PC-3 (cell line): Measurements from ENCODE around the gene SLC7A1. TPM values are rescaled to one million over a fixed set of nuclear protein-coding genes. Genes with fewer than 3 reads are reported as not detected.

ENCODE experiments used
- ATAC-seq: fragments of 200-7000 bp; cut with Tn5 transposase; 2 replicates; pipeline ENCODE4 v1.9.1; 2020; ENCODE audit warnings: mild to moderate bottlenecking, moderate library complexity
- BruUV-seq: library from RNA; stranded (reverse); fragments of 400-500 nt; replicated peaks from 2 replicates; lab custom pipeline; 2021; lab: Mats Ljungman, UMichigan
- CTCF ChIA-PET: fragments of 300-600 bp; sonication (Branson Sonifier 250); formaldehyde crosslinking; loops from one replicate; lab custom pipeline; 2022; ENCODE audit warnings: antibody characterized with exemption; lab: Charles Lee
- POLR2A ChIA-PET: fragments of 300-600 bp; sonication (Branson Sonifier 250); formaldehyde crosslinking; loops from one replicate; lab custom pipeline; 2022; ENCODE audit warnings: antibody characterized with exemption; ENCODE audit not compliant: unreplicated experiment; lab: Charles Lee
- DNase-seq: peaks from one replicate; pipeline ENCODE4 v3.0.0-alpha.2; 2015
- H2AFZ ChIP-seq: fragments of 300-600 bp; sonication (generic); 2 replicates; pipeline ENCODE4 v1.6.0; 2016; ENCODE audit warnings: antibody characterized with exemption, low read length
- H3F3A ChIP-seq: fragments of 300-600 bp; sonication (generic); one replicate; pipeline ENCODE4 v1.6.0; 2017; ENCODE audit warnings: antibody characterized with exemption, low read length, control low read depth, mild to moderate bottlenecking; ENCODE audit not compliant: unreplicated experiment
- H3K27ac ChIP-seq: fragments of 300-600 bp; sonication (generic); 2 replicates; pipeline ENCODE4 v1.5.1; 2016; ENCODE audit warnings: mild to moderate bottlenecking, low read length
- H3K27me3 ChIP-seq: fragments of 300-600 bp; sonication (generic); 2 replicates; pipeline ENCODE4 v1.6.1; 2016; ENCODE audit warnings: low read length, mixed read lengths
- H3K36me3 ChIP-seq: fragments of 300-600 bp; sonication (generic); 2 replicates; pipeline ENCODE4 v1.6.1; 2016; ENCODE audit warnings: low read depth, mixed run types, low read length, mixed read lengths
- H3K4me1 ChIP-seq: fragments of 300-600 bp; sonication (generic); 2 replicates; pipeline ENCODE4 v1.5.1; 2016; ENCODE audit warnings: low read length; ENCODE audit not compliant: insufficient read depth
- H3K4me2 ChIP-seq: fragments of 300-600 bp; sonication (generic); 2 replicates; pipeline ENCODE4 v1.6.0; 2016; ENCODE audit warnings: low read length
- H3K4me3 ChIP-seq: fragments of 300-600 bp; sonication (generic); 2 replicates; pipeline ENCODE4 v1.5.1; 2016; ENCODE audit warnings: mild to moderate bottlenecking, low read length, mixed read lengths
- H3K79me2 ChIP-seq: fragments of 300-600 bp; sonication (generic); 2 replicates; pipeline ENCODE4 v1.6.1; 2017; ENCODE audit warnings: low read length, mixed read lengths
- H3K9ac ChIP-seq: fragments of 300-600 bp; sonication (generic); 2 replicates; pipeline ENCODE4 v1.6.0; 2016; ENCODE audit warnings: mild to moderate bottlenecking, low read length
- H3K9me2 ChIP-seq: fragments of 300-600 bp; sonication (generic); replicated peaks from 2 replicates; pipeline ENCODE4 v1.6.1; 2016; ENCODE audit warnings: mixed run types, low read length, mixed read lengths
- H3K9me3 ChIP-seq: fragments of 300-600 bp; sonication (generic); 2 replicates; pipeline ENCODE4 v1.6.1; 2016; ENCODE audit warnings: low read length, mixed read lengths
- H4K20me1 ChIP-seq: fragments of 300-600 bp; sonication (generic); 2 replicates; pipeline ENCODE4 v1.6.1; 2016; ENCODE audit warnings: low read length, mixed read lengths
- EZH2 ChIP-seq: fragments of 300-600 bp; sonication (generic); IDR thresholded peaks from one replicate; pipeline ENCODE4 v1.6.1; 2017; ENCODE audit warnings: antibody characterized with exemption, mild to moderate bottlenecking, low read length; ENCODE audit not compliant: unreplicated experiment
- EZH2phosphoT487 ChIP-seq: fragments of 300-600 bp; sonication (generic); IDR thresholded peaks from 2 replicates; pipeline ENCODE4 v1.6.1; 2018; ENCODE audit warnings: mild to moderate bottlenecking, antibody characterized with exemption, low read length, borderline replicate concordance
- intact Hi-C: fragments of 100-400 bp; cut with micrococcal nuclease; formaldehyde crosslinking; loops from 2 replicates; pipeline ENCODE4 v1.9.0; 2023
- total RNA-seq: library from RNA; depleted of rRNA; stranded (reverse); fragments of >200 nt; gene quantifications from 2 replicates; pipeline ENCODE4 v1.2.3, GENCODE V29; 2014
- TF ChIP-seq, protein P1 (sequence below): fragments of 300-600 bp; sonication (generic); conservative IDR thresholded peaks from 2 replicates; pipeline ENCODE4 v1.5.1; 2017; ENCODE audit warnings: antibody characterized with exemption, low read depth, mild to moderate bottlenecking, low read length

SLC7A1 gene
- total RNA-seq, 1 experiment from 2014 or later: 19.5 TPM

DNA sequence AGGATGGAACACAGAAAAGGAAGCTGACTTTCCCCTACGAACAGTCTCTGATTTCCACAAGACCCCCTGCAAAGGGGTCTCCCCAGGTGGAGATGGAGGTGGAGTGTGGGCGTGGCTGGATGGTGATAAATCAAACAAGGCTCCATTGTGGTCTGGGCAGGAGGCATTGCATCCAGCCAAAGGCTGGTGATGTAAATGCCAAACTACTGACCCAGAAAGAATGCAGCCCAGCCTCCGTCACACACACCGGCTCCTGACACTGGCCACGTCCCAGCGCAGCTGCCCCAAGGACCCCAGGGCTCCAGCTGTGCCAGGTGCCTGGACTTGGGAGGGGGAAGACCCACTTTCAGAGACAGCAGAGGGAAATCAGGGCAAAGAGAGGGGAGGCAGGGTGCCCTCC is 6.3 kb downstream of the SLC7A1 start:
- no peak overlapping the region for H3K9ac ChIP-seq
- no peak overlapping the region for H2AFZ ChIP-seq
- TF ChIP-seq EZH2phosphoT487 (no peak), EZH2 (no peak)
- TF ChIP-seq, protein P1, sequence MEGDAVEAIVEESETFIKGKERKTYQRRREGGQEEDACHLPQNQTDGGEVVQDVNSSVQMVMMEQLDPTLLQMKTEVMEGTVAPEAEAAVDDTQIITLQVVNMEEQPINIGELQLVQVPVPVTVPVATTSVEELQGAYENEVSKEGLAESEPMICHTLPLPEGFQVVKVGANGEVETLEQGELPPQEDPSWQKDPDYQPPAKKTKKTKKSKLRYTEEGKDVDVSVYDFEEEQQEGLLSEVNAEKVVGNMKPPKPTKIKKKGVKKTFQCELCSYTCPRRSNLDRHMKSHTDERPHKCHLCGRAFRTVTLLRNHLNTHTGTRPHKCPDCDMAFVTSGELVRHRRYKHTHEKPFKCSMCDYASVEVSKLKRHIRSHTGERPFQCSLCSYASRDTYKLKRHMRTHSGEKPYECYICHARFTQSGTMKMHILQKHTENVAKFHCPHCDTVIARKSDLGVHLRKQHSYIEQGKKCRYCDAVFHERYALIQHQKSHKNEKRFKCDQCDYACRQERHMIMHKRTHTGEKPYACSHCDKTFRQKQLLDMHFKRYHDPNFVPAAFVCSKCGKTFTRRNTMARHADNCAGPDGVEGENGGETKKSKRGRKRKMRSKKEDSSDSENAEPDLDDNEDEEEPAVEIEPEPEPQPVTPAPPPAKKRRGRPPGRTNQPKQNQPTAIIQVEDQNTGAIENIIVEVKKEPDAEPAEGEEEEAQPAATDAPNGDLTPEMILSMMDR: no peak
- H3K79me2 ChIP-seq: peaks cover 100% of the 10 kb centered on the region
- DNase-seq (no peak), ATAC-seq (no peak)
- no peak overlapping the region for H3K4me2 ChIP-seq
- no peak overlapping the region for H3K4me3 ChIP-seq
- BruUV-seq: no TSS peak
- H3K4me1 ChIP-seq: peaks cover 24% of the 10 kb centered on the region; the same call in 1 of the 2 replicates
- peaks cover 16% of the 10 kb centered on the region; the same call in 1 of the 2 replicates for H3K36me3 ChIP-seq
- H4K20me1 ChIP-seq: peaks cover 72% of the 10 kb centered on the region
- H3F3A ChIP-seq: no peaks in the 10 kb centered on the region
- intact Hi-C loops: no loop called here
- H3K9me3 ChIP-seq: no peaks in the 10 kb centered on the region
- POLR2A ChIA-PET: no interaction called here
- CTCF ChIA-PET: no interaction called here
- H3K9me2 ChIP-seq: no peaks in the 10 kb centered on the region
- H3K27ac ChIP-seq: no peak overlapping the region
- no peaks in the 10 kb centered on the region for H3K27me3 ChIP-seq

DNA sequence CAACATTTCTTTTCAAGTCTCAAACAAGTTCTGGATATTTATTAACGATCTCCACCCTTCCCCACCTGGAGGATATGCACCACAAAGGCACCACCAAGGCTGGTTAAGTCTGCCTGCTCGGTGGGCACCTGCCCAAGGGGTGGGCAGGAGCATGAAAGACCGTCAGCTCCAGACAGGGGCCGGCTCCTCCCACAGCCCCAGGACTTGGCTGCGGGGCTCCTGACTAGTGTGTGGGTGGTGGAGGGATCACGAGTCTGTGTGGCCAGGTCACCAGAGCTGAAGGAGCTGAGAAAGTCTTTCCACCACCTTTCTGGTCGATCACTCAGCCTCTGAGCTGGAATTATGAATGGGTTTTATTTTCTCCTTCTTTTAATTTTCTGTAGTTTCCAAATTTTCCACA is 7.8 kb downstream of the SLC7A1 start:
- ATAC-seq (no peak), DNase-seq (no peak)
- H3K9ac ChIP-seq: no peak overlapping the region
- no peak overlapping the region for H3K4me3 ChIP-seq
- CTCF ChIA-PET: interaction anchor here (0.6 kb wide), 1 partner anchor 13 kb away, joined by 8 read pairs; no protein-coding TSS in a partner anchor
- TF ChIP-seq, protein P1: no peak
- TF ChIP-seq EZH2: no peak
- TF ChIP-seq EZH2phosphoT487: no peak
- H3K4me2 ChIP-seq: no peak overlapping the region
- peaks cover 16% of the 10 kb centered on the region; the same call in 1 of the 2 replicates for H3K36me3 ChIP-seq
- BruUV-seq: no TSS peak
- peaks cover 100% of the 10 kb centered on the region for H3K79me2 ChIP-seq
- peaks cover 77% of the 10 kb centered on the region for H4K20me1 ChIP-seq
- no peak overlapping the region for H2AFZ ChIP-seq
- no peaks in the 10 kb centered on the region for H3K27me3 ChIP-seq
- no peak overlapping the region for H3K27ac ChIP-seq
- H3K4me1 ChIP-seq: peaks cover 23% of the 10 kb centered on the region
- POLR2A ChIA-PET: no interaction called here
- H3K9me2 ChIP-seq: no peaks in the 10 kb centered on the region
- no peaks in the 10 kb centered on the region for H3K9me3 ChIP-seq
- intact Hi-C loops: no loop called here
- H3F3A ChIP-seq: no peaks in the 10 kb centered on the region

DNA sequence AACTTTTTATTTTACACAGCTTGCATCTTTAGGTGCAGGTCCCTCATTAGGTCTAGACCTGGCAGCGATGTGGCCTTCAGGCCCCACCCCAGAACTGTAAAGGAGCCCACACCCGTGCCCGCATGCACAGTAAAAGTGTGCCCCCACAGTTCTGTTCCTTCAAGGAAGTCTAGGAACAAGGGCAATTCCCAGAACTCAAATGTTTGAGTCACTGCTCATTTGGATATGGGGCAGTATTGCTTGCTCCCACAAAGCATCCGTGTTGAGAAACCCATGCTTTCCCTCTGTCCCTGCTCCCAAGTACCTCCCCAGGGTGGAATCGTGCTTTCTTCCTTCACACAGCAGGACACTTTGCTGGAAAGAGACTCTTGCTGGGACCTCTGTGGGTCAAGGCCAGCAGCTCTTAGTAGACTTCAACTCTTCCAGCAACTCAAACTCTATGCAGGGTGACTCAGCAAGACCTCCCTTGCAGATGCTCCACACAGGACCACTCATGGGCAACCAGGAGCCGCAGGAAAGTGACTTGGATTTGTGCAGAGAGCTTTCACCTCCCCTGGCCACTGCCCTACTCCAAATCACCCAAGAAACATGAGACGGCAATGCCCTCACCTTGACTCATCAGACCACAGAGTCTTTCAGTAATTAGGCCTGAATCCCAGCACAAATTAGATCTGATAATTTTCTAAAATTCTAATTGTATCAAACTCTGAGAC is 12.3 kb downstream of the SLC7A1 start:
- no peak overlapping the region for H3K9ac ChIP-seq
- H3K27ac ChIP-seq: peak overlapping the region; percentile 5; the same call in 1 of the 2 replicates
- H2AFZ ChIP-seq: no peak overlapping the region

More for the DNA sequence above, 12.3 kb downstream of the SLC7A1 start:
- Histone ChIP-seq H3K36me3 (peaks cover 12% of the 10 kb centered on the region; the same call in 1 of the 2 replicates), H3K4me3 (no peak overlapping the region), H3K9me2 (no peaks in the 10 kb centered on the region), H3K27me3 (no peaks in the 10 kb centered on the region), H3K4me1 (peaks cover 14% of the 10 kb centered on the region), H4K20me1 (peaks cover 66% of the 10 kb centered on the region), H3K9me3 (no peaks in the 10 kb centered on the region), H3F3A (no peaks in the 10 kb centered on the region), H3K79me2 (peaks cover 100% of the 10 kb centered on the region), H3K4me2 (peak overlapping the region; percentile 59)
- ATAC-seq (peak; percentile 96), DNase-seq (peak; percentile 62)
- BruUV-seq: no TSS peak
- CTCF ChIA-PET: no interaction called here
- intact Hi-C loops: no loop called here
- POLR2A ChIA-PET: no interaction called here
- TF ChIP-seq EZH2phosphoT487 (no peak), EZH2 (no peak)
- TF ChIP-seq, protein P1: no peak
